Activated T-cell treated with anti-CD3 and anti-CD28 coated beads, Interleukin-2, amount 50 U/mL, for 72 hours (primary cell): Measurements from ENCODE around the gene FLT4. TPM values are rescaled to one million over a fixed set of nuclear protein-coding genes. Genes with fewer than 3 reads are reported as not detected.

Experiments used
- ATAC-seq, 2 donors: fragments of 150-1000 bp; cut with Tn5 transposase; replicated peaks in 1 of 2; 2 replicates each; pipeline ENCODE4 v1.10.0; 2021; ENCODE audit warnings: moderate library complexity in 2 of 2, mild to moderate bottlenecking in 1 of 2
- DNase-seq, 2 donors: peaks; one replicate each; pipeline ENCODE4 v3.0.0; 2021 to 2022; ENCODE audit warnings: mixed read lengths in 1 of 2
- H3K27ac Mint-ChIP-seq: one replicate; pipeline ENCODE4 v1.8.0; 2022; ENCODE audit warnings: mild to moderate bottlenecking, moderate library complexity, mixed read lengths
- H3K27me3 Mint-ChIP-seq: one replicate; pipeline ENCODE4 v1.8.0; 2022; ENCODE audit warnings: low read depth, mixed read lengths
- H3K36me3 Mint-ChIP-seq, 2 donors: one replicate each; pipeline ENCODE4 v1.8.0; 2022; ENCODE audit warnings: mixed read lengths in 2 of 2, mild to moderate bottlenecking in 1 of 2; ENCODE audit not compliant: insufficient read depth in 2 of 2
- H3K4me1 Mint-ChIP-seq: one replicate; pipeline ENCODE4 v1.8.0; 2022; ENCODE audit warnings: low read depth, mixed read lengths
- H3K4me3 Mint-ChIP-seq, 2 donors: one replicate each; pipeline ENCODE4 v1.8.0; 2022; ENCODE audit warnings: mild to moderate bottlenecking in 2 of 2, mixed read lengths in 2 of 2, moderate library complexity in 2 of 2
- H3K9me3 Mint-ChIP-seq, 2 donors: one replicate each; pipeline ENCODE4 v1.8.0; 2022; ENCODE audit warnings: mixed read lengths in 2 of 2
- total RNA-seq, 2 donors: library from RNA; stranded (reverse); gene quantifications; one replicate each; pipeline ENCODE4 v1.2.3, GENCODE V29; 2022

FLT4 gene
- total RNA-seq, 2 donors from 2014 or later: 0.79 to 1.7 TPM

DNA sequence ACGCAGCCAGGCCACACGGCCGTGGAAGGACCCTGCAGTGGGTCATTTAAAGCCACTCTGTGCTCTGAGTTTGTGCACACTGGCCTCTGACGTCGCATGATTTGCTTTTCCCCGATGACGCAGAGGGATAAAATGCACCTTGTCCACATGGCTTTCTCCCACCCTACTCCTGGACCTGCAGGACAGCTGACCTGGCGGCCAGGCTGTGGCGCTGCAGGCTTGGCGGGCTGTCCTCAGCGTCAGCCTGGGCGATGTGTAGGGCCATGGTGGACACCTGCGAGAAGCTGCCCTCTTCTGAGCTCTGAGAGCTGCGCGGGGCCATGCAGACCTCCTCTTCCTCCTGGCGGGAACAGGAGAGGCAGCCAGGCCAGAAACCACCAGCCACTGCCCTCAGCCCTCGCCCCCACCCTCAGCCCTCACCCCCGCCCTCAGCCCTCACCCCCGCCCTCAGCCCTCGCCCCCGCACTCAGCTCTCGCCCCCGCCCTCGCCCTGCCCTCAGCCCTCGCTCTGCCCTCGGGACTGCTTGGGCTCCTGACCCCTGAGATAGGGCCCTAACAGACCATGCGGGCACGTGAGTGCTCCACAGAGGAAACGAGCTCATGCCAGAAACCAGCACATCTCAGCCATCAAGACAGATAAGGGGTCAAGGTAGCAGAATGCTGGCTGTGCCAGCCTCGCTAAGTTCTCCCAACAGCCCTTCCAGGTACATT lies 38.1 kb downstream of the FLT4 start:
- no peaks in the 10 kb centered on the region for H3K36me3 Mint-ChIP-seq
- DNase-seq (no peak), ATAC-seq (no peak)
- no peaks in the 10 kb centered on the region for H3K9me3 Mint-ChIP-seq
- no peaks in the 10 kb centered on the region for H3K27me3 Mint-ChIP-seq
- peaks cover 9% of the 10 kb centered on the region for H3K4me1 Mint-ChIP-seq
- no peak overlapping the region for H3K27ac Mint-ChIP-seq
- H3K4me3 Mint-ChIP-seq: no peak overlapping the region

GRCh38 chr5:180609817-180610550 lies 39.4 kb downstream of the FLT4 start:
- H3K27me3 Mint-ChIP-seq: peaks cover 7% of the 10 kb centered on the region

GRCh38 chr5:180609386-180609785 lies 40.0 kb downstream of the FLT4 start:
- Mint-ChIP-seq H3K36me3 (no peaks in the 10 kb centered on the region), H3K27ac (no peak overlapping the region), H3K4me1 (peaks cover 22% of the 10 kb centered on the region), H3K4me3 (no peak overlapping the region), H3K9me3 (no peaks in the 10 kb centered on the region), H3K27me3 (peaks cover 8% of the 10 kb centered on the region)
- ATAC-seq (no peak), DNase-seq (no peak)

More at GRCh38 chr5:180609817-180610550, 39.4 kb downstream of the FLT4 start:
- ATAC-seq (no peak), DNase-seq (no peak)
- H3K9me3 Mint-ChIP-seq: no peaks in the 10 kb centered on the region
- peaks cover 22% of the 10 kb centered on the region for H3K4me1 Mint-ChIP-seq
- no peak overlapping the region for H3K4me3 Mint-ChIP-seq
- H3K27ac Mint-ChIP-seq: no peak overlapping the region
- H3K36me3 Mint-ChIP-seq: no peaks in the 10 kb centered on the region

DNA sequence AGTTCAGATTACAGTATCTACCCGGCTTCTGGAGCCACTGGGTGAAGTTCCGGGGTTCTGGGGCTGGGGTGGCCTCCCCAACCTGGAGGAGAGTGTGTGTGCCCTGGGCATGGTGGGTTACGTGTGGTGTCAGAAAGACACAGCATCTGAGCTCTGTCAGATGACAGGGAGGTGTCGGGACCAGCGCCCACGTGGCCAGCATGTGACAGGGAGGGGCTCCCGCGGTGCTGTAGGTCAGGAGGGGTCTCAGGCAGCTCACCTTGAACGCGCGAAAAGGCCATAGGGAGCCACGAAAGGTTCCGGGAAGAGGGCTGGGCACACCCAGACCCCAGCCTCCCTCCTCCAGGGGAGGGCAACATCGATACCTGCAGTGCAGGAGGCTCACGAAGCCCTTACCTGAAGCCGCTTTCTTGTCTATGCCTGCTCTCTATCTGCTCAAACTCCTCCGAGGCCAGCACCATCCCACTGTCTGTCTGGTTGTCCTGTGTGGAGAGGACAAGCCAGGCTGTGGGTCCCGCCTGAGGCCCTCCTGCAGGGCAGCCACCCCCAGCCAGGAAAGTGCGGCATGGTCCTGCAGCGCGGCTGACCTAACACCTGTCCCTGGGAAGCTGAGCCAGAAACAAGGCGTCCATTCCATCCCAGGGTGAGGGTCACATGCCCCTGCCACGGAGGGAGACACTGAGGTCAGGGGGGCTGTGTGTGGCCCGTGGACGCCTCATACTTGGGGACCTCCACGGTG lies 40.7 kb downstream of the FLT4 start:
- no peak for DNase-seq
- ATAC-seq: no peak
- Mint-ChIP-seq H3K27me3 (peaks cover 8% of the 10 kb centered on the region), H3K4me1 (peaks cover 22% of the 10 kb centered on the region), H3K4me3 (no peak overlapping the region), H3K9me3 (no peaks in the 10 kb centered on the region), H3K36me3 (no peaks in the 10 kb centered on the region), H3K27ac (no peak overlapping the region)

DNA sequence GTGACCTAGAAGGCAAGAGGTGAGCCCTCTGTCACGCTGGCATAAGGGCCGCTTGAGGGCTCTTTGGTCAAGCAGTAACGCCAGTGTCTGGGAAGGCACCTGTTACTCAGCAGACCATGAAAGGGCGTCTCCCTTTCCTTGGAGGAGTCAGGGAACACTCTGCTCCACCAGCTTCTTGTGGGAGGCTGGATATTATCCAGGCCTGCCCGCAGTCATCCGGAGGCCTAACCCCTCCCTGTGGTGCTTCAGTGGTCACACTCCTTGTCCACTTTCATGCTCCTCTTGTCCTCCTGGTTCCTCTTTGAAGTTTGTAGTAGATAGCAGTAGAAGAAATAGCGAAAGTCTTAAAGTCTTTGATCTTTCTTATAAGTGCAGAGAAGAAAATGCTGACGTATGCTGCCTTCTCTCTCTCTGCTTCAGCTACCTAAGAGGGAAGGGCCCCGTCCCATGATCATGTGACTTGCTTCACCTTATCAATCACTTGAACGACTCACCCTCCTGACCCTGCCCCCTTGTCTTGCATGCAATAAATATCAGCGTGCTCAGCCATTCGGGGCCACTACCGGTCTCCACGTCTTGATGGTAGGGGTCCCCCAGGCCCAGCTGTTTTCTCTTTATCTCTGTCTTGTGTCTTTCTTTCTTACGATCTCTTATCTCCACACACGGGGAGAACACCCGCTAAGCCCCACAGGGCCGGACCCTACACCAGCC lies 41.4 kb downstream of the FLT4 start:
- ATAC-seq (peak in 1 of 2 donors; percentile 36), DNase-seq (peak in 1 of 2 donors; percentile 47)
- no peak overlapping the region for H3K27ac Mint-ChIP-seq
- peaks cover 8% of the 10 kb centered on the region for H3K27me3 Mint-ChIP-seq
- no peaks in the 10 kb centered on the region for H3K36me3 Mint-ChIP-seq
- H3K4me1 Mint-ChIP-seq: peaks cover 22% of the 10 kb centered on the region
- no peaks in the 10 kb centered on the region for H3K9me3 Mint-ChIP-seq
- no peak overlapping the region for H3K4me3 Mint-ChIP-seq

- ATAC-seq: peak; percentile 8 to 19
Observed at GRCh38 chr5:180606215-180606785, 43.1 kb downstream of the FLT4 start.

GRCh38 chr5:180605554-180606214 lies 43.7 kb downstream of the FLT4 start:
- H3K27ac Mint-ChIP-seq: no peak overlapping the region

More at GRCh38 chr5:180606215-180606785, 43.1 kb downstream of the FLT4 start:
- H3K27ac Mint-ChIP-seq: no peak overlapping the region
- H3K4me3 Mint-ChIP-seq: no peak overlapping the region
- H3K4me1 Mint-ChIP-seq: peaks cover 22% of the 10 kb centered on the region
- no peak for DNase-seq
- H3K36me3 Mint-ChIP-seq: no peaks in the 10 kb centered on the region
- no peaks in the 10 kb centered on the region for H3K9me3 Mint-ChIP-seq
- peaks cover 8% of the 10 kb centered on the region for H3K27me3 Mint-ChIP-seq

GRCh38 chr5:180604271-180604670 lies 45.1 kb downstream of the FLT4 start:
- ATAC-seq (no peak), DNase-seq (no peak)
- H3K36me3 Mint-ChIP-seq: no peaks in the 10 kb centered on the region
- no peaks in the 10 kb centered on the region for H3K9me3 Mint-ChIP-seq
- H3K27ac Mint-ChIP-seq: no peak overlapping the region
- peaks cover 22% of the 10 kb centered on the region for H3K4me1 Mint-ChIP-seq
- peaks cover 8% of the 10 kb centered on the region for H3K27me3 Mint-ChIP-seq
- H3K4me3 Mint-ChIP-seq: no peak overlapping the region

More at GRCh38 chr5:180605554-180606214, 43.7 kb downstream of the FLT4 start:
- peak; percentile 71 to 76 for ATAC-seq
- Mint-ChIP-seq H3K36me3 (no peaks in the 10 kb centered on the region), H3K27me3 (peaks cover 8% of the 10 kb centered on the region), H3K4me3 (no peak overlapping the region), H3K9me3 (no peaks in the 10 kb centered on the region), H3K4me1 (peaks cover 22% of the 10 kb centered on the region)
- DNase-seq: peak; percentile 73 to 74

- no peak for DNase-seq
- H3K27ac Mint-ChIP-seq: no peak overlapping the region
- H3K4me1 Mint-ChIP-seq: peaks cover 18% of the 10 kb centered on the region
- H3K4me3 Mint-ChIP-seq: no peak overlapping the region
- no peaks in the 10 kb centered on the region for H3K36me3 Mint-ChIP-seq
- no peak for ATAC-seq
- no peaks in the 10 kb centered on the region for H3K9me3 Mint-ChIP-seq
- peaks cover 8% of the 10 kb centered on the region for H3K27me3 Mint-ChIP-seq
Observed at GRCh38 chr5:180603076-180603594, 46.3 kb downstream of the FLT4 start.

GRCh38 chr5:180602481-180603075 lies 46.8 kb downstream of the FLT4 start:
- Mint-ChIP-seq H3K4me3 (no peak overlapping the region), H3K27ac (no peak overlapping the region), H3K27me3 (peaks cover 8% of the 10 kb centered on the region), H3K4me1 (peaks cover 14% of the 10 kb centered on the region), H3K9me3 (no peaks in the 10 kb centered on the region), H3K36me3 (no peaks in the 10 kb centered on the region)
- DNase-seq (no peak), ATAC-seq (no peak)

GRCh38 chr5:180601591-180602480 lies 47.6 kb downstream of the FLT4 start:
- no peaks in the 10 kb centered on the region for H3K9me3 Mint-ChIP-seq
- H3K36me3 Mint-ChIP-seq: no peaks in the 10 kb centered on the region
- H3K4me3 Mint-ChIP-seq: no peak overlapping the region
- no peak for DNase-seq
- peaks cover 8% of the 10 kb centered on the region for H3K27me3 Mint-ChIP-seq
- ATAC-seq: no peak
- H3K4me1 Mint-ChIP-seq: peaks cover 14% of the 10 kb centered on the region
- no peak overlapping the region for H3K27ac Mint-ChIP-seq
